HG02642 (cell line): ENCODE results near the gene KIAA1755.

Experiments
- ATAC-seq: cut with Tn5 transposase; IDR thresholded peaks from one replicate; pipeline ENCODE4 v1.9.1; 2021; ENCODE audit warnings: mild to moderate bottlenecking; ENCODE audit not compliant: unreplicated experiment, poor library complexity

The KIAA1755 gene

DNA sequence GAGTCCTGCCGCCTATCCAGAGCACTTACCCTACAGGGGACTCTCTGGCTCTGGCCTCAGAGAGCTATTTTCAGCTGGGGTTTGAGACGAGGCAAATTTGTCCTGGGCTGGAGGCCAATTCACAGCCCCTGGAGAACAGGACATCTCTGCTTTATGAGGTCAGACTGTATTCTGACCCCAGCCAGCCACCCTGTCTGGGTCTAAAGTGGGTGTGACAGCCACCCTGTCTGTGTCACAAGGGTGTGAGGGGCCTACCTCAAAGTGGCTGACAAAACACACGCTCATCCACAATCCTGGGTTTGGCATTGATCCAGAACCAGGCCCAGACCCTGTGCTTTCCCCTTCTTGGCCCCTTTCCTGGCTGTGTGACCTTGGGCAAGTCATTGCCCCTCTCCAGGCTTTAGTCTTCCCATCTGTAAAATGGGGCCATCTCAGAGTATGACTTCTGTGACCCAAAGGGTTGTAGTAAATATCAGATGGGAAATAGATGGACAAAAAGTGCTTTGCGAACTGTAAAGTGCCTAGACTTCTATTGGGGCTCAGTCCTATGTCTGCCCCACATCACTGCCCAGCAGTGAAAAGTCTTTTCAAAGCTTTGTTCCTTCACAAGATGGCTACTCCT, 51.4 kb downstream of the KIAA1755 start:
- no peak for ATAC-seq

DNA sequence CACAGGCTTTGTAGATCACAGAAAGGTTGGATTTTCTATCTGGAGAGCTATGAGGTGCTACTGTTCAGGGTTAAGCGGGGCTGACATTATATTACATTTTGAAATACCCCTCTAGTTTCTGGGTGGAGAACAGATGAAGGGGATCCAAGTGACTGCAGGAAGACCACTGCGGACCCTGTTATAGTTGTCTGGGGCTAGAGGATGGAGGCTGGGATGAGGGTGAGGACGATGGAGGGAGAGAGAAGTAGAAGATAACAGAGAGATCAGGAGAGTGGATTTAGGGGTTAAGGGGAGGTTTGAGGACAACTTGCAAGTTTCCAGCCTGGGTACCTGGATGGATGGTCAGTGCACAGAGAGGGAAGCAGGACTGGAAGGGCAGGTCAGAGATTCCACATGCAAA, 52.0 kb downstream of the KIAA1755 start:
- no peak for ATAC-seq

DNA sequence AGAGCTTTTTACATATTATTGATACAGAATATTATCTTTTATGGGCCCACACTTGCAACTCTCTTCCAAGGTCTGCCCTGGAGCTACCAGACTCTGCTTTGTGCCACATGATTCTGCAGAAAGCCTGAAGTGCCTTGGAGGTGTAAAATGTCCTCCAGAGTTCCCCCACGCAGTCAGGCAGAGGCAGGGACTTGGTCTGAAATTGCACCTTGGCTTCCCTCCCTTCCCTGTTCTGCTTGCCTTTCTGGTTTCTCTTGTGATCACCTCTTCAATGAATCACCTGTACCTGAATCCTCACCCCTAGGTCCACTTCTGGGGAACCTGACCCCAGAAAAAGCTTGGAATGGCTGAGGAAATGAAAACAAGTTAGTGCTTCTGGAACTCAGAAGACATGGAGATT, 52.4 kb downstream of the KIAA1755 start:
- ATAC-seq: no peak

DNA sequence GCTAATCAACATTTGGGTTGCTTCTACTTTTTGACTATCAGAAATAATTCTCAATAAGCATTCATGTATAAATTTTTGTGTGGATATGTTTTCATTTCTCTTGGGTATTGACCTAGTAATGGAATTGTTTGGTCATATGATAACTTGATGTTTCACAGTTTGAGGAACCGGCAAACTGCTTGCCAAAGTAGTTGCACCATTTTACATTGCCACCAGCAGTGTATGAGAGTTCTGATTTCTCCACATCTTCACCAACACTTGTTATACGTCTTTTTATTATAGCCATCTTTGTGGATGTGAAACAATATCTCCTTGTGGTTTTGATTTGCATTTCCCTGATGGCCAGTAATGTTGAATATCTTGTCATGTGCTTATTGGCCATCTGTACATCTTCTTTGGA, 52.9 kb downstream of the KIAA1755 start:
- no peak for ATAC-seq

DNA sequence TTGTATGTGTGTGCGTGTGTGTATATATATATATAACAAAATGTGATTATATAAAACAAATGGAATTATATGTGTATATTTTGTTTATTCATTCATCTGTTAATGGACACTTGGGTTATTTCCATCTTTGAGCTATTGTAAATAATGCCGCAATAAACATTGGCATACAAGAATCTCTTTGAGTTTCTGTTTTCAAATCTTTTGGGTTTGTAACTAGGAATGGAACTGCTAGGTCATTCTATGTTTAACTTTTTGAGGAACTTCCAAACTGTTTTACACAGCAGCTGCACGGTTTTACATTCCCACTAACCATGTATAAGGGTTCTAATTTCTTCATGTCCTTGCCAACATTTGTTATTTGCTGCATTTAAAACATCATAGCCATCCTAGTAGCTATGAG, 55.5 kb downstream of the KIAA1755 start:
- no peak for ATAC-seq

DNA sequence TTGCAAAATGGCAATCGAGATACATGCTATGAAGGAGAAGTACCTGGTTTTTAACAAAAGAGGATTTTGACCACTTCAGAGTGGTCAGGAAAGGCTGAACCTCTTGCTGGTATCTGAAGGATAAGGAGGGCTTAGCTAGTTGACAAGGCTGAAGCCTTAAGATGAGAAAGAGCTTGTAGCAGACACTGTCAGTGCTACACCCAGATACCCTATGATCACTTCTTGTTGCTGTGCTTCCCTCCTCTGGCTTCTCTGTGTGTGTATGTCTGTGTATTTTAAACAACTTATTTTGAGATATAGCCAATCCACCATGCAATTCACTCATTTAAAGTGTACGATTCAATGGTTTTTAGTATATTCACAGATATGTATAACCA, 56.6 kb downstream of the KIAA1755 start:
- ATAC-seq: no peak

DNA sequence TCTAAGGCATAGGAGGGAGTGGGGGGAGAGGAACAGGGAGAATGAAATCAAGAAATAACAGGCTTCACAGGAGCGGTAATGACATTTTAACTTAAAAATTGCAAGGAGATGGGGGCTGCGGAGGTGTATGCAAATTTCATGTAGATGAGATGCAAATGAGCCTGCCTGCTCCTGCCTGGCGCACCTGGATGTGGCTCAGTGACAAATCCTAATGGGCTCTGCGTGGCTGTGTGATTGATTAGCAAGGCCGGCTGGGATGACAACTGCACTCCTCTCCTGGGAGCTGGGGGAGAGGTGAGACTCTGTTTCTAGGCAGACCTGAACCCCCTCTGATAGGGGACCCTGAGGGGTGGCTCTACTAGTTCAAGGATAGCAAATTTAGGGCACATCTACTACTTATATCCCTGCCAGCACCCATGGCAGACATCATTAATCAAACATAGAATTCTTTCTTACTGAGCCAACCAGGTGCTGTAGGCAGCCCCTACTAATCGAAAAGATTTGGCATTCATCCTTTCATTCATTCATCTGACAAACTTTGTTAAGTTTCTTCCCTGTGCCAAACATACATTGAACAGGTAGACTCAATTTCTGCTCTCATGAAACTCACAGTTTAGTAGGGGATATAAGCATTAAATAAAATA, 57.1 kb downstream of the KIAA1755 start:
- no peak for ATAC-seq

DNA sequence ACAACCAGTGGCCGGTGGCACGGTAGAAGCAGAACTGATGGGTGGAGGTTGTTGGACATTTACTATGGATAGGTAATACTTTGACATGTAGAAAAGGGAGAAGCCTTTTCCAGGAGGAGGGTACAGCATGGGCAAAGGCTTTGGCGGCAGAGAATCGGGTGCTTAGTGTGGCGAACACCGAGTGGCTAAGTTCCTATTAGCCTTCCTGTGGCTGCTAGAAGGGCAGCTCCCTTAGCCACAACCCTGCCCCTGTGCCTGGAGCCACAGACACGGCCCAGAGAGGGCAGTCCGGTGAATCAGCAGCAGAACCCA, 57.6 kb downstream of the KIAA1755 start:
- ATAC-seq: no peak

DNA sequence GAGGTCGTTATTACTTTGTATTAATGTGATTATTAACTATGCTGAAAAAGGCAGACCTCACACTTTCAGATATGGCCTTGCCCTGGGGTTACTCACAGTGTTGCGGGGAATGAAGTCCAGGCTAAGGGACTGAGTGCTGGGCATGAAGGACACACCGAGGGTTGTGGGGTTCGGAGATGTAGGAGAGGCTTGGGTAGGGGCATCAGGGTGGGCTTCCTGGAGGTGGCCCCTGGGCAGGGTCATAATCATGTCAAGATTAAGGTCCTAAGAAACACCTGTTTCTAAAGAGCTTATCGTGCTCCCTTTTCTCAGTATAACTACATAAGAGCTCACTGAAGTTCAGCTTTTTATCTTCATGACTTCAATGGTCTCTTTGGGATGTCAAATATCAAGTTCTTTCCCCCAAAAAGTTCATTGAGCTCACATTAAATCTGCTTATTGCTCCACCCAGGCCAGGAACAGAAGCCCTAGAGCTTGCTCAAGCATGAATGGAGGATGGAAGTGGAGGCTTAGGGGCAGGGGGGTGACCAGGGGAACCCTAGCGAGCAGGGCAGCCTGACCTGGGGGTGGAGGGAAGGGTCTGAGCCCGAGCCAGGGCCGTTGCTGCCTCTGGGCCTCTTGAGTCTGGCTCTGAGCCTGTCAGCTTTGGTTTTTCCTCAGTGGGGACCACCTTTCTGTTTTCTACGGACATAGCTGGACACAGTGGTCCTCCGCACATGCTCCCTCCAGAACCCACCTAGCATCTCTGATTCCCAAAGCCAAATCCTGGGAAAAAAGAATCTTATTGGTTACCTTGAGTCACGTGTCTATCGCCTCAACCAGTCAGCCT, 58.2 kb downstream of the KIAA1755 start:
- no peak for ATAC-seq

DNA sequence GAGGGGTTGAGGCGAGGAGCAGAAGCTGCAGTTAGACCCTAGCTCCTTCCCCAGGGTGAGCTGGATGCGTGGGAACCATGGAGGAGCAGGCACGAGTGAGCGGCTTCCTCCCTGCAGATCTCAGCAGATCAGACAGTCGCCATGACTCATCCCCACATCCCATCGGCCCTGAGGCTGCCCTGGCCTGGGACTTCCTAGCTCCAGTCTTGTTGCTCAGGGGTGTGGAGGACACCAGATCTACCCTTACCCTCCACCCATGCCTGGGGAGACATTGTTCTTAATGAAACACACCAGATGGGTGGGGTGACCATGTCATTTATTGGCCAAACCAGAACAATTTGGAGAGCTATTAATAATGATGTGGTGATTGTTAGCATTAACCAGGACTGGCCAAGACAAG, 59.2 kb downstream of the KIAA1755 start:
- no peak for ATAC-seq

DNA sequence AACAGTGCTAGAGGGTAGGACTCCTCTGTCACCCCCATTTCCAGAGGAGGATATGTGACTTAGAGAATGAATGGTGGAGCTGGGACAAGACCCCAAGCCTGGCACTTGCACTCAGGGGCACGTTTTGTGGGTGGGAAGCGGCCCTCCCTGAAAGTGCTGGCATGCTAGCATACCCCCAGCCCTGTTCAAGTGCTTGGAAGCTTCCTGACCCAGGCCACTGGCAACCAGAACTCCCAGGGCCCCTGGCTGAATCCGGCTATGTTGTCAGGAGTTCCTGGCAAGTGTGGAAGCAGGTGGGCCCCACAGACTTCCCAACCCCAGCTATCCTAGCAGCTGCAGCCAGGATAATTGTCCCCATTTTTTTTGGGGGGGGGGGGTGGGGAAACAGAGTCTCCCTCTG, 59.9 kb downstream of the KIAA1755 start:
- ATAC-seq: no peak

DNA sequence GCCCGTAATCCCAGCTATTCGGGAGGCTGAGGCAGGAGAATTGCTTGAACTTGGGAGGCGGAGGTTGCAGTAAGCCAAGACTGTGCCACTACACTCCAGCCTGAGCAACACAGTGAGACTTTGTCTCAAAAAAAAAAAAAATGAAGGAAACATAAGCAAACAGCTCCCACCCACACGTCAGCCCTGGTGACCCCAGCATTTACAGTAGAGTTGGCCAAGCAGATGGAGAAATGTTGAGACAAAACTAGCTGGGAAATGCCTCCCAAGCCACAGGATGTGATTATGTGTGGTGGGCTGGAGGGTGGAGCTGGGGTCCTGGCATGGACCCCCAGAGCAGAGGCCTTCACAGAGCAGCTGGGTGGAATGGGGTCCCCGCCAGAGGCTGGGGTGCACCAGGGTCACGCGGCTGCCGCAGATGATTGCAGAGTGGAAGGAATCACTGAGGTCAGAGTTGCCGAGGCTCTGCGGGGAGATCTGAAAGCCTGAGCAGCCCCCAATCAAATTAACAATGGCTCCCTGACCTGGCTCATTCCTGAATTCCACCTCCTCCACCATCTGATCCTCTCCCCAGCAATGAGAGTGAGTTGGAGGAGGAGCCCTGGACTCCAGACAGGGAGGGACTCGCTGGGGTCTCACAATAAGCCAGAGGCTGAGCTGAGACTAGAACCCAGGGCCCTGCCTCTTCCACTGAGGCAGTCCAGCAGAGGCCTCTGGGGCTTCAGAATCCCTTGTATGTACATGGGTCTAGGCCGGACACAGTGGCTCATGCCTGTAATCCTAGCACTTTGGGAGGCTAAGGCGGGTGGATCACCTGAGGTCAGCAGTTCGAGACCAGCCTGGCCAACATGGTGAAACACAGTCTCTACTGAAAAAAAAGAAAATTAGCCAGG, 60.8 kb downstream of the KIAA1755 start:
- ATAC-seq: no peak

DNA sequence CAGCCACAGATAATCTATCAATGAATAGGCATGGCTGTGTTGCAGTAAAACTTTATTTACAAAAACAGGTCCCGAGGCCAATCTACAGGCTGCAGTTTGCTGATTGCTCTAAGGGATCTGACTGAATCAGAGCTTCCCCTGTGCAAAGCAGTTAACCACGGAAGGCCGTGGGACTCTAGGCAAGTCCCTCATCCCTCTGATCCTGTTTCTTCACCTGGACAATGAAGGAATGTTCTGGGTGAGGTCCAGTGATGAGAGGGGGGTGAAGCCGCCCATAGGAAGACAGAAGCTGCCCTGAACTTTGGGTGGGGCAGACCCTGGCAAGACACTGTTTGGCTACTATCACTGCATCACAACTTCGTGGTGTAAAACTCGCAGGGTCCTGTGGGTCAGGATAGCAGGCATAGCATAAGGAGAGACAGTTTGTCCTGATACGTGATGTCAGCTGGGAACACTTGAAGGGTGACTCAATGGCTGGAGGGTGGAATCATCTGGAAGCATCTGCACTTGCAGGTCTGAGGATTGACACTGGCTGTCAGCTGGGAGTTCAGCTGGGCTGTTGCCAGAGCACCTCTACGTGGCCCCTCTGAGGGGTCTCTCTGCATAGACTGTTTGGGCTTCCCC, 62.2 kb downstream of the KIAA1755 start:
- ATAC-seq: no peak

DNA sequence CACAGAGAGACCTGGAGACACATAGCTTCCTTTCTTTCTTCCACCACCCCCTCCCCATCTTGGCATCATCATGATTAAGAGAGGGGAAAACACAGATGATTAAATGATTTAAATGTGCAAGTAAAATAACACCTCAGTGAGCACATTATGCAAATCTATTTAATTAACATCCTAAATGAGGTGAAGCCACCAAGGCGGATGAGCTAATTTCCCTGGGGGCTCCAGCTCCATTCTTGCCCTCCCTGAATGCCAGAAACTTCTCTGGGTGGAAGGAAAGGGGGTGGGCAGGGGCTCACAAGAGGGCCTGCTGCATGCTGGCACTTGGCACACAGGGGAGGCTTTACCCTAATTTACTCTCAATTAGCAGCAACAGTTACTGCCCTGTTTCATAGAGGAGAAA, 62.9 kb downstream of the KIAA1755 start:
- no peak for ATAC-seq

DNA sequence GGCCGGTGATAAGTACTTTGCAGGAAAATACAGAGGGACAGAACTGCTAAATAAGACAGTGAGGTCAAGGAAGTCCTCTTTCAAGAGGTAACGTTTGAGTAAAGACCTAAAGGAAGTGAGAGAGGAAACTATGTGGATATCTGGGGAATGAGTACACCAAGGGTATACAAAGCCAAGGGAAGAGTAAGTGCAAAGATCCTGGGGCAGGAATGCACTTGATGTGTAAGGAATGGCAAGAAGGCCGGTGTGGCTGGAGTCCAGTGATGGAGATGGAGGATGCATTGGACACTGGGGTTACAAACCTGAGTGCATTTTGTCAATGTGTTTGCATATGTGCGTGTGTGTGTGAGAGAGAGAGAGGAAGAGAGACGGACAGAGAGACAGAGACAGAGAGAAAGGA, 63.3 kb downstream of the KIAA1755 start:
- ATAC-seq: no peak

DNA sequence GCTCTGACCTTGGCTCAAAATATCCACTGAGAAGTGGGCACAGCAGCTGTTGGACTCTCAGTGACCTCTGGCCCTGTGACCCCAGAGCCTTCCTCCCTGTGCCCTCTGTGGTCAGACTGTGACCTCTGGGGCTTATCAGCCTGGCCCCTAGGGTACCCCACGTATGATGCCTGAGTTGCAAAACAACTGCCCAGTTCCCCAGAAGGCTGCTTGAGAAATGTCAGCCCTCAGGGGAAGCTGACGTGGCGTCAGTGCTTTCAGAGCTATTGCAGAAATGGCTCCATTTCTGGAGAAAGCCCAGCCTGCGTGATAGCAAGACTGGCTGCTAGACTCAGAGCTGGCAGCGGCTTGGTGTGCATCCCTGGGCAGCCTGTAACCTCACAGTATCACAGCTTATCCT, 63.9 kb downstream of the KIAA1755 start:
- ATAC-seq: no peak

DNA sequence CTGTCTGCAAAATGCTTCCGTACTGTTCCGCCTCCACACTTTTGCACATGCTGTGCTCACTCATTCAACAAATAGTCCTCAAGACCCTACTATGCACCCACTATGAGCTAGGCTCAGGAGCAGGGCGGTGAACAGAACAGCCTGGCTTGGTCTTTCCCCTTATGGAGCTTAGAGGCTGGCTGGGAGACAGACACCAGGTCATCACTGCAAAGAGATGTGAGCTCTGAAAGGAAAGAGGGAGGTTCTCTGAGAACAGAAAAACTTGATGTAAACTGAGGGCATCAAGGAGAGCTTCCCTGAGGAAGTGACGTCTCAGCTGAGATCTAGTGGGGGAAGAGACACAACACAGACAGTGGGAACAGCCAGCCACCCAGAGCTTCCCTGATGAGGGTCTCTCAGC, 64.5 kb downstream of the KIAA1755 start:
- no peak for ATAC-seq

DNA sequence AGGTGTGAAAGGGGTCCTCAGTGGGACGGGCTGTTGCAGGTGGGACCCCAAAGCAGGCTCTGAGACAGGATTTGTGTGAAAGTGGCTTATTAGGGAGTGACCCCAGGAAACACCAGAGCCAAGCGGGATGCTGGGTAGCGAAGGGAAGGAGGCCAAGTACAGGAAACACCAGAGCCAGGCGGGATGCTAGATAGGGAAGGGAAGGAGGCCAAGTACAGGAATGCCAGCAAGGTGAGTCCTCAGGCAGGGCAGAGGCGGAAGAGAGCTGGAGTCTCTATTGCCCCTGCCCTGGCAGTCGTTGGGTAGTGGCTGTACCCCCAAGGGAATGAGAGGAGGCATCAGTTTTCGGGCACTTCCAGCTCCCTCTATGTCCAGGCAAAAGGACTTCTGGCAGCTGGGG, 65.0 kb downstream of the KIAA1755 start:
- no peak for ATAC-seq

DNA sequence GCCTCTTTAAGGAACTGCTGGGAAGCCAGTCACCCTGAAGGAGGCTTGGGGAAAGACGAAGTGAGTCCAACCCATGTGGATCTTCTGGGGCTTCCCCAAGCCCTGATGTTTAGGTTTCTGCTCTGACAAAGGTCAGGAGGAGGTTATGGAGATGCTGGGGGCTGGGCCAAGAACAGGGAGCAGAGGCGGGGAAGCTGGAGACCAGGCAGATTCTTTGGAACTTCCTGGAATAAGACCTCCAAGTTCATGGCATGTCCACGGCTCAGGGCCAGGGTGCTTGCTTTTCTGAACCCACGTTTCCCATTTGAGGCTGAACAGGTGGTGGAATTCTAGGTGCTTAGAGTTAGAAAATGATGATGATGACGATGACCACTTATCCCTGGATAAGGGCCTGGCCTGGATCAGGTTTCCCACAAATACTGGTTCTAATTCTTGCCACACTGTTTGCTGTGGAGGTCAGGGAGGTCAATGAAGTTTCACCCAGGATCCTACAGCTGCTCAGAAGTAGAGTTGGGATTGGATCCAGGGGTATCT, 65.5 kb downstream of the KIAA1755 start:
- no peak for ATAC-seq

DNA sequence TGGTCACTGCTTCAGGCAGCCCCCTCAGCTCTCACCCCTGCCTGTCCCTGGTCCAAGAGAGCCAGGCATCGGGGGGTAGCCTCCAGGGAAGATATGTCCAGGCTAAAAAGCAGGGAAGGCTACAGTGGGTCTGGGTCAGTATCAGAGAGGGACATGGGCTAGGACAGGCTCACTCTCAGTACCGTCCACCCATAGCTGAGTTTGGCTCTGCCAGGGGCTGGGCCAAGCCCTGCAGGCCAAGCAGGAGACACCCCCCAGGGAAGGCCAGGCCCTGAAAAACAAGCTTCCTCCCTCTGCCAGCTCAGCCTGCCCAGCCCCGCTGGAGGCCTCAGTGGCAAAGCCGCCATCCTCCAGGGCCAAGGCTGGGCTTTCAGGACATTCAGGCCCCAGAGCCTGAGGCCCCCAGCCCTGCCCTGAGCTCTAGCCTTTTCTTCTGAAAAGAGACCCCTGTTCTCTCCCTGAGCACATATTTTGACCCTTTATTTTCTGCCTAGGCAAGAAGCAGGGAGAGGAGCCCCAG, 66.9 kb downstream of the KIAA1755 start:
- no peak for ATAC-seq
